Natural killer cell (primary cell): ENCODE results near the gene SHANK2. TPM values are rescaled to one million over a fixed set of nuclear protein-coding genes. Genes with fewer than 3 reads are reported as not detected.

Experiments
- ATAC-seq, 3 donors: fragments of 150-1000 bp in 2 of 3; fragments of 200-7000 bp in 1 of 3; cut with Tn5 transposase; 1 replicate in 1 of 3; 2 replicates in 2 of 3; pipeline ENCODE4 v1.10.0; 2021; ENCODE audit warnings: mild to moderate bottlenecking in 2 of 3, moderate library complexity in 2 of 3
- DNase-seq, 2 donors: peaks; one replicate each; pipeline versions ENCODE4 v3.0.0 to v3.0.0-alpha.2; 2013 to 2021; ENCODE audit warnings: mixed read lengths in 1 of 2
- H3K27ac ChIP-seq: one replicate; pipeline ENCODE4 v1.5.1; 2013; ENCODE audit warnings: mild to moderate bottlenecking, low read length
- H3K27me3 ChIP-seq: one replicate; pipeline ENCODE4 v1.6.1; 2013; ENCODE audit warnings: low read length; ENCODE audit not compliant: control insufficient read depth, insufficient read depth
- H3K36me3 ChIP-seq: one replicate; pipeline ENCODE4 v1.6.1; 2013; ENCODE audit warnings: low read length; ENCODE audit not compliant: control insufficient read depth, insufficient read depth
- H3K4me1 ChIP-seq: one replicate; pipeline ENCODE4 v1.6.1; 2013; ENCODE audit warnings: low read length; ENCODE audit not compliant: control insufficient read depth, insufficient read depth
- H3K4me3 ChIP-seq: one replicate; pipeline ENCODE4 v1.5.1; 2013; ENCODE audit warnings: low read length
- H3K9me3 ChIP-seq: one replicate; pipeline ENCODE4 v1.6.1; 2013; ENCODE audit warnings: low read length; ENCODE audit not compliant: control insufficient read depth, insufficient read depth
- H3K27ac Mint-ChIP-seq, 2 donors: one replicate each; pipeline ENCODE4 v1.8.0; 2022; ENCODE audit warnings: mild to moderate bottlenecking in 2 of 2, mixed read lengths in 2 of 2, moderate library complexity in 1 of 2
- H3K27me3 Mint-ChIP-seq, 2 donors: one replicate each; pipeline ENCODE4 v1.8.0; 2022; ENCODE audit warnings: low read depth in 2 of 2, mixed read lengths in 2 of 2
- H3K36me3 Mint-ChIP-seq: one replicate; pipeline ENCODE4 v1.8.0; 2022; ENCODE audit warnings: mixed read lengths
- H3K4me1 Mint-ChIP-seq, 2 donors: one replicate each; pipeline ENCODE4 v1.8.0; 2022; ENCODE audit warnings: mixed read lengths in 2 of 2
- H3K4me3 Mint-ChIP-seq: one replicate; pipeline ENCODE4 v1.8.0; 2022; ENCODE audit warnings: mild to moderate bottlenecking, moderate library complexity, mixed read lengths
- H3K9me3 Mint-ChIP-seq, 2 donors: one replicate each; pipeline ENCODE4 v1.8.0; 2022; ENCODE audit warnings: mixed read lengths in 2 of 2
- WGBS: methylation state at CpG from one replicate; pipeline ENCODE4 v1.1.7; 2013; ENCODE audit warnings: missing lambda C conversion rate; ENCODE audit not compliant: insufficient coverage; 5-methylcytosine and 5-hydroxymethylcytosine counted together
- intact Hi-C: fragments of 100-400 bp; cut with micrococcal nuclease; formaldehyde crosslinking; loops from one replicate; pipeline ENCODE4 v1.14.2; 2022
- total RNA-seq, 4 donors: library from RNA; stranded (reverse); fragments of 120-200 nt in 1 of 4; gene quantifications; one replicate each; pipeline versions ENCODE4 v1.2.3 to v1.2.4, GENCODE V29; 2013 to 2022
- TF ChIP-seq, protein P1 (sequence below): fragments of 200-600 bp; IDR thresholded peaks from one replicate; pipeline ENCODE4 v1.8.0; 2022; ENCODE audit warnings: antibody characterized with exemption

SHANK2 gene
- total RNA-seq: 1 to 10 TPM in 1 of 3 donors, not detected in 2; 4.9 TPM
- total RNA-seq (2013): 0.14 TPM

DNA sequence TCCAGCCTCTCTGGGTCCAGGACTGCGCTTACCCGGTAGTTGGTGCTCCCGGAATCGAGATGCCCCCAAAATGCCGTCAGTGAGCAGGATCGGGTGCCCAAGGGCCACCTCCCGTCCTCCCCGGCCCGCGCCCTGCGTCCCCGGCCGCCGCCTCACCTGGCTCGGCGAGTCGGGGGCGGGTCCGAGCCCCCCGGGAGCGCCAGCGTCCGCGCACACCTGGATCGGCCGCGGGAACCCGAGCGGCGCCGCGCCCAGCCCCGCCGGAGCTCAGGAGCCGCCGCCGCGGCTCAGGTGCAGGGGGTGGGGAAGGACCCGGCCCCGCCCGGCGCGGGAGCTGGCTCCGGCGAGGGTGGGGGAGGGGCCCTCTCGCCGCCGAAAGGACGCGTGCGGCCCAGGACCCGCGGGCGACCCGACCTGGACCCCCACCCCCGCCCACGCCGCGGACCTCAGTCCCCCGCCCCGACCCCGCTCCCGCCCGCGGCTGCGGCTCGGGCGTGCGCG lies at the start of gene SHANK2:
TSS of gene SHANK2 (minus strand) at position 309 of the 501 bp plus-strand sequence. CDS start 105,251 bp downstream, outside the sequence.
- H3K36me3 Mint-ChIP-seq: no peaks in the 10 kb centered on the region
- Histone ChIP-seq H3K4me3 (no peak within 1 kb of the TSS), H3K4me1 (no peaks in the 10 kb centered on the region), H3K27ac (no peak within 1 kb of the TSS), H3K9me3 (no peaks in the 10 kb centered on the region), H3K27me3 (peaks cover 28% of the 10 kb centered on the region), H3K36me3 (no peaks in the 10 kb centered on the region)
- TF ChIP-seq, protein P1, sequence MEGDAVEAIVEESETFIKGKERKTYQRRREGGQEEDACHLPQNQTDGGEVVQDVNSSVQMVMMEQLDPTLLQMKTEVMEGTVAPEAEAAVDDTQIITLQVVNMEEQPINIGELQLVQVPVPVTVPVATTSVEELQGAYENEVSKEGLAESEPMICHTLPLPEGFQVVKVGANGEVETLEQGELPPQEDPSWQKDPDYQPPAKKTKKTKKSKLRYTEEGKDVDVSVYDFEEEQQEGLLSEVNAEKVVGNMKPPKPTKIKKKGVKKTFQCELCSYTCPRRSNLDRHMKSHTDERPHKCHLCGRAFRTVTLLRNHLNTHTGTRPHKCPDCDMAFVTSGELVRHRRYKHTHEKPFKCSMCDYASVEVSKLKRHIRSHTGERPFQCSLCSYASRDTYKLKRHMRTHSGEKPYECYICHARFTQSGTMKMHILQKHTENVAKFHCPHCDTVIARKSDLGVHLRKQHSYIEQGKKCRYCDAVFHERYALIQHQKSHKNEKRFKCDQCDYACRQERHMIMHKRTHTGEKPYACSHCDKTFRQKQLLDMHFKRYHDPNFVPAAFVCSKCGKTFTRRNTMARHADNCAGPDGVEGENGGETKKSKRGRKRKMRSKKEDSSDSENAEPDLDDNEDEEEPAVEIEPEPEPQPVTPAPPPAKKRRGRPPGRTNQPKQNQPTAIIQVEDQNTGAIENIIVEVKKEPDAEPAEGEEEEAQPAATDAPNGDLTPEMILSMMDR: no peak
- ATAC-seq (no peak), DNase-seq (no peak)
- no peak within 1 kb of the TSS for H3K4me3 Mint-ChIP-seq
- no peaks in the 10 kb centered on the region for H3K4me1 Mint-ChIP-seq
- intact Hi-C loops: no loop called here
- WGBS: 2% methylated on average over 70 of the region's 70 CpGs
- no peaks in the 10 kb centered on the region for H3K9me3 Mint-ChIP-seq
- peaks cover 51 to 58% of the 10 kb centered on the region in 2 donors for H3K27me3 Mint-ChIP-seq
- no peak within 1 kb of the TSS for H3K27ac Mint-ChIP-seq

DNA sequence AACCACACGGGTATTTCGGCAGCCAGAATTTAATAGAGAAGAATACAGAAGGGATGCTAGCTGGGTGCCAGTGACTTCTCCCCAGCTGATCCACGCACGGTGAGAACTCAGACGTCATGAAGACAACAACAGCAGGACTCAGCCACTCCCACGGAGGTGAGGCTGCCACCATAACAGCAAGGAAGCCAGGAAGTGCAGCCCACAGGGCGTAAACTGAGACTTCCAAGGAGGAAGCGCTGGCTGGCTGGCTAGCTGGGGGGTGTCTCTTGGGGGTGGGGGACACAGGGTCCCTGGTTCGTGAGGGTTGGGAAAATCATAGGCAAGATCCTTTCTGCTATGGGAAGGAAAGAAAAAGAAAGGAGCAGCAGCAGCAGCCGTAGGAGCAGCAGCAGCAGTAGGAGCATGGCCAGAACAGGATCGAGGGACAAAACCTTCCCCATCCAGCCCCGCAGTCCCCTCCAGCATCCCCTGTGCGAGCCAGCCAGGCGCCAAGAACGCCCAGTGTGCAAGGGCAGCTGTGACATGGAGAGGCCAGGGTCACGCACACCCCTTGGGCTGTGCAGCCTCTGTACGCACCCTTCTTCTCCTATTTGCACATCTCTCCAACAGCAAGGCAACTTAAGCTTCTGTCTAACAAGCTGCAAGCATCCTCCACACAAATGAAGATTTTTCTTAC lies 49.6 kb upstream of the SHANK2 start:
- TF ChIP-seq, protein P1: no peak
- no peak for DNase-seq
- Mint-ChIP-seq H3K9me3 (no peaks in the 10 kb centered on the region), H3K36me3 (no peaks in the 10 kb centered on the region), H3K4me1 (no peaks in the 10 kb centered on the region), H3K27ac (no peak overlapping the region), H3K4me3 (no peak overlapping the region), H3K27me3 (peaks cover 2 to 19% of the 10 kb centered on the region in 2 donors)
- no peaks in the 10 kb centered on the region for H3K4me1 ChIP-seq
- H3K9me3 ChIP-seq: no peaks in the 10 kb centered on the region
- WGBS: 54% methylated on average over 17 of the region's 17 CpGs
- H3K27me3 ChIP-seq: no peaks in the 10 kb centered on the region
- H3K4me3 ChIP-seq: no peak overlapping the region
- intact Hi-C loops: no loop called here
- H3K27ac ChIP-seq: no peak overlapping the region
- no peak for ATAC-seq
- no peaks in the 10 kb centered on the region for H3K36me3 ChIP-seq

DNA sequence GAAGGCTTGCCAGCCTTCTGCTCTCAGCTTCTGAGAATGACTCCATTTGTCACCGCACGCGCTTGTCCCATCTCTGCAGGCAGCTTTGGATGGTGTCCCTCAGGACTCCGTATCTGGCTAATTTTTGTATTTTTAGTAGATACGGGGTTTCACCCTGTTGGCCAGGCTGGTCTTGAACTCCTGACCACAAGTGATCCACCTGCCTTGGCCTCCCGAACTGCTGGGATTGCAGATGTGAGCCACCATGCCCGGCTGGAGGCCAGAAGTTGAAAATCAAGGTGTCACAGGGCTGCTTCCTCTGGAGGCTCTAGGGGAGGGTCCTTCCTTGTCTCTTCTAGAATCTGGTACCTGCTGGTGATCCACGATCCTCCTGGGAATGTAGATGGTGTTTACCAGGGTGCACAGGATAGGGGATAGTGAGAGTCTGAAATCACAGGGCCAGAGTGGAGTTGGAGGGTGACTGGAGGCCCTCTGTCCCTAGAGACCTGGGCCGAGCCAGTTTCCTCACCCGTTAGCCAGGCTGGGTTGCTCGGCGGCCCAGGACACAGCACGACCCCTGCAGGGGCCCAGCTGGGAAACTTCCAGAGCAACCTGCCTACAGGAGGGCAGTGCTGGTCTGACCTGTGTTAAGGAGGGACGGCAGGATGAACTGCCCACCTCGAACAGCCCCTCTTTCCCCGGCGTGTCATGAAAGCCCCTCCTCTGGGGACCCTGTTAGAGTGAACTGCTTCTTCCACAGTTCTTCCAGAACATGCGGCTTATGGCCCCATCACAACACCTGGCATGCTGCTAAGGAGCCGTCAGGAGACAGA lies 48.9 kb upstream of the SHANK2 start:
- Mint-ChIP-seq H3K4me3 (no peak overlapping the region), H3K36me3 (no peaks in the 10 kb centered on the region), H3K27me3 (peaks cover 2 to 19% of the 10 kb centered on the region in 2 donors), H3K27ac (no peak overlapping the region), H3K9me3 (no peaks in the 10 kb centered on the region), H3K4me1 (no peaks in the 10 kb centered on the region)
- Histone ChIP-seq H3K27ac (no peak overlapping the region), H3K4me1 (no peaks in the 10 kb centered on the region), H3K4me3 (no peak overlapping the region), H3K36me3 (no peaks in the 10 kb centered on the region), H3K9me3 (no peaks in the 10 kb centered on the region), H3K27me3 (no peaks in the 10 kb centered on the region)
- intact Hi-C loops: no loop called here
- TF ChIP-seq, protein P1: no peak
- WGBS: 84% methylated on average over 19 of the region's 19 CpGs
- ATAC-seq (no peak), DNase-seq (no peak)
